Measurements from ENCODE around the gene KLHL26.

Gene KLHL26

DNA sequence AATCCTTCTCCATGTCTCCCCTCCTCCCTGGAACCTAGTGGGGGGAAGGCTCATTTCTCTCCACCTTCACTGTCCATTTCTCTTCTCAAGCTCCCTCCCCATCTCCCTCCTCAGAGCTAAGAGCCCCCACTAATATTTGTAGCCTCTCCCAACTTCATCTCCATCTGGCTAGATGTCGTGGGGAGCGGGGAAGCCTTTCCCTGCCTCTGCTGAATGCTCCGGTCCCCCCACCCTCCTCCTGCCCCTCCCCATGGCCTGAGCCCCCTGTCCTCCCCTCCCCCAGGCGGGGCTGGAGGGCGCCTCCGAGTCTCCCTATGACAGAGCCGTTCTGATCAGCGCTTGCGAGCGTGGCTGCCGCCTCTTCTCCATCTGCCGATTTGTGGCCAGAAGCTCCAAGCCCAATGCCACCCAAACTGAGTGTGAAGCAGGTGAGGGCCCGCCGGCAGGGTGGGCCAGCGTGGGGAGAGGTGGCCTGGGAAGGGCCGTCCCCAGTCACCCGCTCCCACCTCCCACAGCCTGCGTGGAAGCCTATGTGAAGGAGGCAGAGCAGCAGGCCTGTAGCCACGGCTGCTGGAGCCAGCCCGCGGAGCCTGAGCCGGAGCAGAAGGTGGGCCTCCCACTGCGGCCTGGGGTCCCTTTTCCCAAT, 23.1 kb upstream of the KLHL26 start:
- FAIRE-seq = no peak

GRCh38 chr19:18616023-18616422, 20.8 kb upstream of the KLHL26 start:
- no peak for FAIRE-seq

GRCh38 chr19:18617562-18617961, 19.3 kb upstream of the KLHL26 start:
- no peak for FAIRE-seq

DNA sequence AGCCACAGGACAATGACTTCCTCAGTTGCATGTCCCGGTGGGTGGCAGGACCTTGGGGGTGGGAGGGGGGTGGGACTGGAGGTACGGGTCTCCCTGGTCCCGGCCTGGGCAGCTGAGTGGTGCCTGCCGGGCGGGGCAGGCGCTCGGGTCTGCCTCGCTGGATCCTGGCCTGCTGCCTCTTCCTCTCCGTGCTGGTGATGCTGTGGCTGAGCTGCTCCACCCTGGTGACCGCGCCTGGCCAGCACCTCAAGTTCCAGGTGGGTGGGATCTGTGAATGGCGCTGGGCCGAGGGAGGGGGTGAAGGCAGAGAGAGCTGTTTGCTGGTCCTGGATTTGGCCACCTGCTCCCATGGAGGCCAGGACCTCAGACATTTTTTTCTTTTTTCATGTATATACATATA, 18.6 kb upstream of the KLHL26 start:
- no peak for FAIRE-seq

- no peak for FAIRE-seq
These were observed 16.5 kb upstream of the KLHL26 start for GRCh38 chr19:18620311-18620710.

DNA sequence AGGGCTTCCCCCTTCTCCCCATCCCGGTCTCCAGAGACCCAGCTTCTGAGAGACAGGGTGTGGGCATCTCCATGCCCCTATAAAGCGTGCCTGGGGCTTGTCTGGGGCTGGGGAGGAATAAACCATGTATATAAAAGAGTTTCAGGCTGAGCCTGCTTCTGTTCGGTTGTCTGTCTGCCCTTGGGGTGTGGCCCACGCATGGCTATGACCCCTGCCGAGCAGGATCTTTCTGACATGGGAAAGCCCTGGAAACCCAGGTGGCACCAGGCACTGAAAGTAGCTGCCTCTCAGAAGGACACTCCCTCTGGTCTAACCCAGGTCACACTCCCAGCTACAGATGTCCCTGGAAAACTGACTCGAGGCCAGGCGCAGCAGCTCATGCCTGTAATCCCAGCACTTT, 15.9 kb upstream of the KLHL26 start:
- no peak for FAIRE-seq

GRCh38 chr19:18626906-18627305, 9.9 kb upstream of the KLHL26 start:
- FAIRE-seq = no peak

- FAIRE-seq = no peak
These were observed 7.4 kb upstream of the KLHL26 start for GRCh38 chr19:18629166-18630088.

GRCh38 chr19:18633321-18633720, 3.5 kb upstream of the KLHL26 start:
- no peak for FAIRE-seq

GRCh38 chr19:18634612-18635297, 2.1 kb upstream of the KLHL26 start:
- FAIRE-seq = no peak

GRCh38 chr19:18635831-18636182, 1.0 kb upstream of the KLHL26 start:
- no peak for FAIRE-seq

DNA sequence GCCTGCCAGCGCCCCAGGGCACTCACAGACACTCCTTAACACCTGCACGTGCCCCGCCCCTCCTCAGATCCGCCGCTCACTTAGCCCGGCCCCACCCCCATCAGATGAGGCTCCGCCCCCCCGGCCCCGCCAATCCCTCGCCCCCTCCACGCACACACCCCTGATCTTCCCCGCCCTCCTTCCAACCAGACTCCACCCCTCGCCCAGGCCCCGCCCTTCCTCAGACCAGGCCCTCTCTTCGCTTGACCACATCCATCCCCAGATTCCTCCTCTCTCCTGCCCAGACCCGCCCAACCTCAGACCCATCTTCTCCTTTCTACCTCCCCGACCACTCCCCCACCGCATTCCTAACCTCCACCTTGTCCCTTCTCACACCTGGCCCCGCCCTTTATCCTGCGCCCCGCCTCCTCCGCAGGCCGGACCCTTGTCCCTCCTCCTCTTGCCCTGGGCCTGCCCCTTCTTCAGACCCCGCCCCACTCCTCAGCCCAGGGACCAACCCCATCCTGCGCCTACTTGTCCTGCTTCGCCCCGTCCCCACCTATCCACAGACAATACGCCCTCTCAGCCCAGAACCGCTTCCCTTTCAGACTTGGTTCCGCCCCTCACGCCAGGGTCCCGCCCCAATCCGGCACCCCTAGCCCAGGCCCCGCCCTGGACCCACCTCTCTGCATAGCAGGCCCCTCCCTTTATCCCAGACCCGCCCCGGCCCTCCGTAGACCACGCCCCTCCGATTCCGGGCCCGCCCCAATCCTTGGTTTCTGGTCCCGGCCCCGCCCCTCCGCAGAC, 452 bp upstream of the KLHL26 start:
- no peak for FAIRE-seq

DNA sequence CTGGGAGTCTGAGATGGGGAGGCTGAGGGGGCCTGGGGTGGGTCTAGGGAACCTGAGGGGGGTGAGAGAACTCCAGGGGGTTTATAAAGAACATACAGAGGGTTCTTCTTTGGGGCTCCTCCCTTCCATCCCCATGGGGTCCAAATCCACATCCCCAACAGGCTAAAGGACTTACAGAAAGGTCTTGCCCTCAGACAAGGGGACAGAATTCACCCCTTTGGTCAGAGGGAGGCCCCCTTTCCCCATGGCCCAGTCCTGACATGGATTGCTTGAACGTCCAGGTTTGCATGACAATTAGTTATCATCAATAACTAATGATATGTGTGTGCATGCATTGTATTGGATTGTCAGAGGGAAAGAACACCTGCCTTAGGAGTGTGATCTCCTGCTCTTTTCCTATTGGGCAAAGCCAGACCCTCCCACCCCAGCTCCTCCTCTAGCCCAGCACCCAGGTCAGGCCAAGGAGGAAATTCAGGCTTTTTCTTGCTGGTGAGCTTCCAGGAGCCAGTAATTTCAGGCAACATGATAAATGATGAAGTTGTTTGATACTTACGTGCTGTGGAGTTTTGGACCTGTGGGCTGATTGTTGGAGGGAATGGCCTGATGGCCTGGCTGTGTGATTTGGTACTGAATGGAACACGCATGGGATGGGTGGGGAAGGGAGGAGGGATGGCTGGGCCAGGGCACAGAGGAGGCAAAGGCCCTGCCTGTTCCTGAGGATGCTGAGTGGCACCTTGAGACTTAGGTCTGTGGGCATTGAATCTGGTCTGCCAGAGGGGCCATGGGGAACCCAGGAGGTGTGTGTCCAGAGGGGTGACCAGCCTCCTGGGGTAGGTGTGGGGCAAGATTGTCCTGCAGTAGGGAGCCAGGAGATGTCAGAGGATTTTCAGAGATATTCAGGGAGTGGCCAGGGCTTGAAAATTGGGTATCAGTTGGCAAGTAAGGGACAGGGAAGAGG, 1.1 kb downstream of the KLHL26 start:
- FAIRE-seq = no peak

DNA sequence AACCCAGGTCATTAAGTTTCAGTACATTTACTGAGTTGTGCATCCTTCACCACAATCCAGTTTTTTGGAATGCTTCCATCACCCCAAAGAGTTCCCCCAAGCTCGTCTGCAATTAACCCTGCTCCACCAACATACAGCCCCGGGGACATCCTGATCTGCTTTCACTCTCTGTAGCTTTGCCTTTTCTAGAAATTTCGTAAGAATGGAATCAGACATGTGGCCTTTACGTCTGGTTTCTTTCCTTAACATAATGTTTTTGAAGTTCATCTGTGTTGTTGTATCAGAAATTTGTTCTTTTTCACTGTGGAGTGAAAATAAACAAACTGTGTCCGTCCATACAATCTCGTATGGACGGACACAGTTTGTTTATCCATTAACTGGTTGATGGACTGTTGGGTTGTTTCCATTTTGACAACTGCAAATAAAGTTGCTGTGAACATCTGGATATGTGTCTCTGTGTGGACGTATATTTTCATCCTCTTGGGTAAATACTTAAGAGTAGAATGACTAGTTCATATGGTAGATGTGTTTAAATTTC, 2.9 kb downstream of the KLHL26 start:
- no peak for FAIRE-seq

DNA sequence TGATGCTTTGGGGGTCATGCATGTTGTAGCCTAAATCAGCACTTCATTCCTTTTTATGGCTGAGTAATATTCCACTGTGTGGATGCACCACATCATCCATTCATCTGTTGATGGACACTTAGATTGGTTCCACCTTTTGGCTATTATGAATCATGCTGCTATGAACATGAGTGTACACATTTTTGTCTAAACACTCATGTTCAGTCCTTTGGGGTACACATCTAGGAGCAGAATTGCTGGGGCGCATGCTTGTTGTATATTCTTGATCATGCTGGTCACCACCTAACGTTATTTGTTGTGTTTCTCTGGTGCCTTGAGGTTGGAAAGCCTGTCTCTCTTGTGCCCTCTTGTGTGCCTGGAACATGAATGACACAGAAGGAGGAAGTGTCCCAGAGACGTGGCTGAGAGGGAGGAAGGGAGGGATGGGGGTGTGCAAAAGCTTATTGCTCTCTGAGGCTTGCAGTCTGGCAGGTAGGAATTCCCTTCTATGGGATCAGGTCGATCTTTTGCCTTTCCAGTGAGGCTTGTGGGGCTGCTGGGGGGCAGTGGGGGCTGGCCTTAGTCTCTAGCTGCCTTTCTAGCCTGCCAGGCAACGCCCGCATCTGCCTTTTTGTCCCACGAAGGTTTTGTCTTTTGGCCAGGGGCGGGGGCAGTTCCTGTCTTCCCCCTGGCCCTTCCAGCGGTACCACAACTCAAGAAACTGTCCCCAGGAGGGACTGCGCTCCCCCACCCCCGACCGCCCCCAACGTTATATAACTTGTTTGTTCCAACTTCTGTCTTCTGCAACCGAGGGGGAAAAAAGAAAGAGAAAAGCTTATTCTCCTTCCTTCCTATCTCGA, 7.6 kb downstream of the KLHL26 start:
- FAIRE-seq = no peak

- FAIRE-seq = no peak
These were observed 8.2 kb downstream of the KLHL26 start for GRCh38 chr19:18645035-18645511.

GRCh38 chr19:18646535-18647370, 9.9 kb downstream of the KLHL26 start:
- no peak for FAIRE-seq

DNA sequence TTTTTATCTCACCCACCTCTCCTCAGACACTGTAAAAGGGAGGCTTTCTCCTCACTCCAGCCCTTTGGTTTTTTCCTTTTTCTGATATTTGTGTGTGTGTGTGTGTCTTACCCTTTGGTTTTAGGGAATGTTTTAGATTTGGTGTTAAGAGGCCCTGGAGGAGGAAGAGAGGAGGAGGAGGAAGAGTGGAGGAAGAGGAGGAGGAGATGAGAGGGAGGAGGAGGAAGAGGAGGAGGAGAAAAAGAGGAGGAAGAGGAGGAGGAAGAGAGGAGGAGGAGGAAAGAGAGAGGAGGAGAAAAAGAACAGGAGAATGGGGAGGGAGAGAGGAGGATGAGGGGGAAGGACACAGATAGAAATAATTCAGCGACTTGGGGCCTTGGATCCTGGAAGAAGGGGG, 10.5 kb downstream of the KLHL26 start:
- FAIRE-seq = no peak

DNA sequence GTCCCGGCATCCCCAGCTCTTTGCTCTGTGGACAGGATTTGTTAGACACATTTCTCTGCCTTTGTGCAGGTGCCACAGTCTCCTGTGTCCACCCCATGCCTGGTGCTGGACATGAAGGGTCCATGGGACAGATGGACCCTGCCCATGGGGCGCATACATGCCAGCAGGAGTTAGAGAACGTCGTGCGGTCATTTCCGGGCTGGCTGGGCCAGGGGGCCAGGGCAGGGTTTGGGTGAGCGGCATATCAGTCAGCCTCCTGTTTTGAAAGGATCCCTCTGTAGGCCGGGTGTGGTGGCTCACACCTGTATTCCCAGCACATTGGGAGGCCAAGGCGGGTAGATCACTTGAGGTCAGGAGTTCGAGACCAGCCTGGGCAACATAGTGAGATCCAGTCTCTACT, 11.0 kb downstream of the KLHL26 start:
- FAIRE-seq = no peak

GRCh38 chr19:18648973-18649315, 12.1 kb downstream of the KLHL26 start:
- FAIRE-seq = no peak
